Prostate gland (tissue), 1 donor: Measurements from ENCODE around the gene RMND5A.

Source experiments
- POLR2A ChIP-seq: fragments of 450-650 bp; IDR thresholded peaks from one replicate; pipeline ENCODE4 v1.6.1; 2016; ENCODE audit warnings: antibody characterized with exemption, mild to moderate bottlenecking
- POLR2AphosphoS5 ChIP-seq: sonication (generic); formaldehyde crosslinking; IDR thresholded peaks from one replicate; pipeline ENCODE4 v1.6.1; 2017; ENCODE audit warnings: antibody characterized with exemption

DNA sequence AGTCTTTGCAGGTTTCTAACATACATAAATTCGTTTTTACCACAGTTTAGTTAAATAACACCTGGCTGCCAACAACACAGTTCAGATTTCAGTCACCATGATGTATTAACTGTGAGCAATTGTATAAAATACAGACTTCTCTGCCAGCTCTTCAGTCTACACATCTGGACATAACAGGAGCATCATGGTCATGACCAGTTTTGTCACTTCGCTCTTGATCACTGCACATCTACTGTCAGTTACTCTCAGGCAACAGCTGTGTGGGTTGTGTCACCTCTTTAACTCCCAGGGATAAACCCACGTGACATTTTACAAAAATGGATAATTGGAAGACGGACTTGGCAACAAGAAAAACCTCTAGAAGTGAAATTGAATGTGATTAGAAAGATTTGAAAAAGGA is 40.3 kb downstream of the RMND5A start:
- TF ChIP-seq POLR2AphosphoS5 = no peak
- no peak for TF ChIP-seq POLR2A
